ENCODE results near the gene GALNT10.
"Not testable (repeated sequence)": the region's sequence is repeated elsewhere in the genome, so short reads cannot be mapped to it uniquely, and the experiment has no call there.

The GALNT10 gene

GRCh38 chr5:154358516-154359220 lies 168.1 kb downstream of the GALNT10 start:
- no peak for DNase-seq

DNA sequence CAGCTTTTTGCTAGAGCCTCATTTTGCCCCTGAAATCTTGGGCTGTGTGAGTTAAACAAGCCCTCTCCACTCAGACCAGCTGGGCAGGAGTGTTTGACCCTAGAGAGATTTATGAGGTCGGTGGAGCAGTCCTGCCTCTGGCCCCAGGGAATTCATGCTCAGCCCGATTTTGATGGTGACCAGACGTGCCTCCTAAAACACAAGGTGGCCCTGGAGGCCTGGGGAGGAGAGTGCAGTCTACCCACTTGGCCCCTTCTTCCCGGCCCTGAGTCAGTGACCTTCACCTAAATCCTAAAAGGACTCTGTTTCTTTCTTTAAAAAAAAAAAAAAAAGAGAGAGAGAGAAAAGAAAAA lies 168.7 kb downstream of the GALNT10 start:
- DNase-seq, result no peak

- not testable (repeated sequence) for DNase-seq
Observed at GRCh38 chr5:154360241-154360640, 169.7 kb downstream of the GALNT10 start.

GRCh38 chr5:154363411-154363810 lies 172.9 kb downstream of the GALNT10 start:
- no peak for DNase-seq

- DNase-seq, result no peak
Observed at GRCh38 chr5:154364771-154365170, 174.2 kb downstream of the GALNT10 start.

DNA sequence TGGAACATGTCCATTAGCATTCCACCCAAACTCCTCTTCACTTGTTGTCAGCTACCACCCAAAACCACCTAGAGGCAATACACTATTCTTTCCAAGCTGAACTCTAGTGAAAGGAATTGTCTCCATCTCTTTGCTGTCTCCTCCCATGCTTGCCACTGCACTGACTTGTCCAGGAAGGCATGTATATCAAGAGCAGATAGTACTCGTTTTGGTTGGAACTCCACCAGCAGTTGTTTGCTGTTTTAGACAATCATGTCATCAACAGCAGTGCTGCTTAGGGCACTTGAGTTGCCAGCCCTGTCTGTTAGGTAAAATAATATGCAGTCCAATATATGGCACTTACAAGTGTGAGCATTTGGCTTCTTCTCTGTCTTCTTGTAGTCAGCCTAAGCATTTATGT lies 175.3 kb downstream of the GALNT10 start:
- no peak for DNase-seq

GRCh38 chr5:154366353-154366752 lies 175.8 kb downstream of the GALNT10 start:
- no peak for DNase-seq

DNA sequence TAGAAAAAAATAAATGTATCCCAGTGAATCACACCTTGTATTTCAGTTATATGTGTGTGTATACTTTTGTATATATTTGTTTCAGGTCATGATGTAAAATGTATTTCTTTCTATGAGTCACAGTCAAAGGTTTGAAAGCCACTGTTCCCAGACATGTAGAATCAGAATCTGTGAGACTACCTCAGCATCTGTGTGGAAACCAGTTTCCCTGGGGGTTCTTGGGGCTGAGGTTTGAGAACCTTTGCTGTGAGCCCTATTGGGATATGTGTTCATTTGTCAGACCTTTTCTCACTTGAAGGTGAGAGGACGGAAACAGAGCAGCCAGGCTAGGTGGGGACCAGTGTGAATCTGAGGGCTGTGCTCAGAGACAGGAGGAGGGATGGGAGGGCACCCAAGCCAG lies 176.6 kb downstream of the GALNT10 start:
- no peak for DNase-seq

GRCh38 chr5:154368041-154368800 lies 177.7 kb downstream of the GALNT10 start:
- DNase-seq, result no peak

GRCh38 chr5:154369682-154370081 lies 179.1 kb downstream of the GALNT10 start:
- no peak for DNase-seq

DNA sequence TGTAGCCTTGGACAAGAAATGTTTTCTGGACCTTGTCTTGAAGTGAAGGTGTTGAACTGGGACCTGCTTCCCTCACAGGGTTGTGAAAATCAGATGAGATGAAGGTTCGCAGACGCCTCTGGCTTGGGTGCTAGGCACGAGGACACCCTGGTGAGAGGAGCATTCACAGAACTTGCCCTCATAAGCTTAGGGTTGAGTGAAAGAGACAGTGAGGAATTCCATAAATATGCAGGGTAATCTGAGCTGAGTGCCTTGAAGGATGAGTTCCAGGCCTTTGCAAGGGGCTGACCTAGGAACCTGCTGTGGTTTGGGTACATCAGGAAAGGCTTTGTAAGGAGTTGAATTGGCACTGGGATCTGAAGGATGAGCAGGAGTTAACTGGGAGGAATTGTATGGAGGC lies 179.6 kb downstream of the GALNT10 start:
- no peak for DNase-seq

GRCh38 chr5:154370813-154371212 lies 180.3 kb downstream of the GALNT10 start:
- no peak for DNase-seq

- DNase-seq, result no peak
Observed at GRCh38 chr5:154371687-154372086, 181.2 kb downstream of the GALNT10 start.

- DNase-seq, result no peak
Observed at GRCh38 chr5:154372661-154373060, 182.1 kb downstream of the GALNT10 start.

DNA sequence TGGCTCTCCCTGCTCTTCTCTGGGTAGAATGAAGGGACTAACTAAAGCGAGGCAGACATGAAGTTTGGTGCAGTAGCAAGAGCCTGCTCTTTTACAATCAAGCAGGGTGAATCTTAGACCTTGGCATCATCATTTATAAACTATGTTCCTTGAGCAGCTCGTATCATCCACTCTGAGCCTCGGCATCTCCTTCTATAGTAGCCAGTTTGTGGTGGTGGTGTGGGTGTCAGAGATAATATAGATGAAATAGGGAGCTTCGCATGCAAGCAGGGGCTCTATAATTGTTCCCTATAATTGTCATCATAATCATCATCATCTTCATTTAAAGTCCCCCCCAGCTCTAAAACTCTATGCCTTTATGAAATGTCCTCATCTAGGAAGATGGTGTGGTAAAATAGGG lies 182.8 kb downstream of the GALNT10 start:
- no peak for DNase-seq

- DNase-seq, result no peak
Observed at GRCh38 chr5:154373729-154374179, 183.2 kb downstream of the GALNT10 start.

- DNase-seq, result no peak
Observed at GRCh38 chr5:154374264-154374663, 183.7 kb downstream of the GALNT10 start.

GRCh38 chr5:154375329-154376008 lies 184.9 kb downstream of the GALNT10 start:
- no peak for DNase-seq

GRCh38 chr5:154376481-154376880 lies 185.9 kb downstream of the GALNT10 start:
- no peak for DNase-seq

DNA sequence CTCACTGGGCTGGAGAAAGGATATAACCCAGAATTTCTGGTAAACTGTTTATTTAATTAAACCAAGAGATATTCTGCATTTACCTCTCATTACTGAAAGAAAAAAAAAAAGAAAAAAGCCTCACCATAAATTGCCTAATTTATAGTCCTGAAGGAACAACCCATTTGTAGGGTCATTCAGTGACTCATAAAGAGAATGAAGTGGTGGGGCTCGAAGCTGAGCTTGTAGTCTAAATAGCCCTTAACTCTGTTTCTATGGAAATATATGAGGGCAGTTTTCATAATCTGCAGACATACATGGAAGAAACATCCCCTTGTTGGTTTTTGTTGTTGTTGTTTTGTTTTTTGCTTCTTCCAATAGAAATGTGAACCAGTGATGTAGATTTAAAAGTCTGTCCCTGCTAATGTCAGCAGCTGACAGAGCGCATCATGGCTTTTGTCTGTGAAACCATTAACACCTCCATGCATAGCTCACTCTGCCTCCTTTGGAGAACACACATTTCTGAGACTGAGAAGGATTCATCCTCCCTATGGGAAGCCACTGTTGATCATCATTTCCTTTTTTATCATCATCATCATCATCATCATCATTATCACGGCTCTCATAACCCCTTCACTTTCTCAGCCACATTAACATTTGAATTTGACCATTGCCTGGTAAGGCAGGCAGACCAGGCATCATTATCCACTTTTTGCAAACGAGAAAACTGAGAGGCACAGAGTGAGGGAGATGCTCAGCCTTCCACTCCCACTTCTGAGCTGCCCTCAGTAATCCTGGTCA lies 187.4 kb downstream of the GALNT10 start:
- no peak for DNase-seq

DNA sequence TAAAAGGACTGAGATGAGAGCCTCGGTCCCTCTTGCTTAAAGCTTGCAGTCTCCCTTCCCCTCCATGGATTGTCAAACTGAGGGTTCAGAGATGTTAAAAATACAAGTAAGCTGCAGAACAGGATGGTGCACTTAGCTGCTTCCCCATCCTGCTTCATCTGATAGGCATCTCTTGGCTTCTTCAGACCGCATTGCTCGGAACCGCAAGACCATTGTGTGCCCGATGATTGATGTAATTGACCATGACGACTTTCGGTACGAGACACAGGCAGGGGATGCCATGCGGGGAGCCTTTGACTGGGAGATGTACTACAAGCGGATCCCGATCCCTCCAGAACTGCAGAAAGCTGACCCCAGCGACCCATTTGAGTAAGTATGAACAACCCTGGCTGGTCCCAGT lies 189.7 kb downstream of the GALNT10 start:
- no peak for DNase-seq

- no peak for DNase-seq
Observed at GRCh38 chr5:154384480-154385235, 194.1 kb downstream of the GALNT10 start.

DNA sequence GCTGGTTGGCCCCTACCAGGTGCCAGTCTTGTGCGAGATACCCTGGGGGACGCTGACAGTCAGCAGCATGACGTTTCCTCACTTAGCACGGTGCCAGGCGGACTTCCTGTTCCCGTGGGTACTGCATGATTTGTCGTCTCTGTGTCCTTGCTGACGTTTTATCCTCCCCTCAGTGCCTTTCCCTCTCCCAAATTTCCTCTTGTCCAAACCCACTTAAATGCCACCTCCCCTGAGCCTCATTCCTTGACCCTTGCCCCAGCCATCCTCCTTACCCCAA lies 194.6 kb downstream of the GALNT10 start:
- DNase-seq, result no peak

All from NCI-H2029 (cell line).